Cardiac atrium fibroblast (primary cell): ENCODE data around the gene MSX1. TPM values are rescaled to one million over a fixed set of nuclear protein-coding genes. Genes with fewer than 3 reads are reported as not detected.

ENCODE experiments used
- total RNA-seq: library from RNA; depleted of rRNA; stranded (reverse); fragments of >200 nt; gene quantifications from 2 replicates; pipeline ENCODE4 v1.2.3, GENCODE V29; 2015

The MSX1 gene
- total RNA-seq = 0.65 and 0.90 TPM in 2 replicates

DNA sequence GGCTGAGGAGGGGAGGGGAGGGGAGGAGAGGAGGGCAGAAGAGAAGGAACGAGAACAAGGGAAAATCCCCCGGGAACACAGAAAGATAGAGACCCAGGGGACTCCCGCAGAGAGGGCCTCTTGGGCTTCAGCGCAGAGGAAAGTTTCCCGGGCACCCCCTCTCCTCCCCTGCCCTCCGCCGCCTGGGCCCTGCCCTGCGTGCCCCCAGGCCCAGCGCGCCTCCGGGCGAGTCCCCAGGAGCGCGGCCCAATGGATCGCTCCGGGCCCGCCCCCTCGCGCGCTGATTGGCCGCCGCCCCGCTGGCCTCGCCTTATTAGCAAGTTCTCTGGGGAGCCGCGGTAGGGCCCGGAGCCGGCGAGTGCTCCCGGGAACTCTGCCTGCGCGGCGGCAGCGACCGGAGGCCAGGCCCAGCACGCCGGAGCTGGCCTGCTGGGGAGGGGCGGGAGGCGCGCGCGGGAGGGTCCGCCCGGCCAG is at the start of gene MSX1:
Gene MSX1, plus strand, starts transcription at position 341 of the 474 bp plus-strand sequence. CDS start 235 bp downstream, outside the sequence.

Other genes starting within 250 kb of the MSX1 start
- not detected in 2 replicates for gene CYTL1, start 159.8 kb downstream of the MSX1 start, total RNA-seq
- gene STK32B, start 191.8 kb downstream of the MSX1 start, total RNA-seq = 0.36 and 1.3 TPM in 2 replicates